GM18511 (cell line): ENCODE measurements around the gene TSPAN19.
"Not testable (repeated sequence)": the region's sequence is repeated elsewhere in the genome, so short reads cannot be mapped to it uniquely, and the experiment has no call there.

Experiments
- ATAC-seq: cut with Tn5 transposase; IDR thresholded peaks from one replicate; pipeline ENCODE4 v1.9.1; 2021; ENCODE audit warnings: mild to moderate bottlenecking, moderate library complexity; ENCODE audit not compliant: unreplicated experiment

TSPAN19 gene

DNA sequence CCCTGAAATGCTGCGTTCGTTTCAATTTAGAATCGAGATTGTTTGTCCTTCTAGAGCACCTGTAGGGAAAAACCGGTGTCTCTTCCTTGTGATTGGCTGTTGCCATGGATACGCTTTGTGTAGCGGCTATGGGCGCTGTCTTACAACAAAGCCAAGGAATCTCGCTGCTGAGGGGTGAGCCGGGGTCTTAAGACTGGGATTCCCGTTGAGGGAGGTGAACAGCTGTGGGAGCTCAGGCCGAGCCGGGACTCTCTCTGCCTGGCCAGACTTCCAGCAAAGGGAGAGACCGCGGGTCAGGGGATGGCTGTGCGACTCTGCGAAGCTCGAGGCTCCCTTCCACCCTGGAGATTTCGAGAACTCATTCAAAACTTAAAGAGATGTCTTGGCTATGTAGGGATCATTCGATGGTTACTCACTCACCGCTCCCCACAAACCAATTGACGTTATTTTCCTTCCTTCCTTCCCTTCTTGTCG, at the start of gene TSPAN19, which contains the start of gene LRRIQ1:
TSS of gene TSPAN19 (minus strand) at position 44 of the 474 bp plus-strand sequence. CDS start 6,331 bp downstream, outside the sequence.
TSS of gene LRRIQ1 (plus strand) at position 118 of the 474 bp plus-strand sequence. CDS start 1,826 bp downstream, outside the sequence.
- ATAC-seq, result peak; percentile 97

DNA sequence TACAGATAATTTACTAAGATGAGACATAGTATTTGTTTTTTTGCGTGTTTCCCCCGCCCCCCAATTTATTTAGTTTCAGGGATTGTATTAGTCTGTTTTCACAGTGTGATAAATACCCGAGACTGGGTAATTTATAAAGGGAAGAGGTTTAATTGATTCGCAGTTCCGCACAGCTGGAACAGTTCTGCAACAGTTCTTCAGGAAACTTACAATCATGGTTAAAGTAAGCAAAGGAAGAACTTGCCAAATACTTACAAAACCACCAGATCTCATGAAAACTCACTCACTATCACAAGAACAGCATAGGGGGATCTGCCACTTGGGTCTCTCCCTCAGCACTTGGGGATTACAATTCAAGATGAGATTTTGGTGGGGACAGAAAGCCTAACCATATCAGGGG, 49.0 kb upstream of the TSPAN19 start:
- ATAC-seq, result no peak

DNA sequence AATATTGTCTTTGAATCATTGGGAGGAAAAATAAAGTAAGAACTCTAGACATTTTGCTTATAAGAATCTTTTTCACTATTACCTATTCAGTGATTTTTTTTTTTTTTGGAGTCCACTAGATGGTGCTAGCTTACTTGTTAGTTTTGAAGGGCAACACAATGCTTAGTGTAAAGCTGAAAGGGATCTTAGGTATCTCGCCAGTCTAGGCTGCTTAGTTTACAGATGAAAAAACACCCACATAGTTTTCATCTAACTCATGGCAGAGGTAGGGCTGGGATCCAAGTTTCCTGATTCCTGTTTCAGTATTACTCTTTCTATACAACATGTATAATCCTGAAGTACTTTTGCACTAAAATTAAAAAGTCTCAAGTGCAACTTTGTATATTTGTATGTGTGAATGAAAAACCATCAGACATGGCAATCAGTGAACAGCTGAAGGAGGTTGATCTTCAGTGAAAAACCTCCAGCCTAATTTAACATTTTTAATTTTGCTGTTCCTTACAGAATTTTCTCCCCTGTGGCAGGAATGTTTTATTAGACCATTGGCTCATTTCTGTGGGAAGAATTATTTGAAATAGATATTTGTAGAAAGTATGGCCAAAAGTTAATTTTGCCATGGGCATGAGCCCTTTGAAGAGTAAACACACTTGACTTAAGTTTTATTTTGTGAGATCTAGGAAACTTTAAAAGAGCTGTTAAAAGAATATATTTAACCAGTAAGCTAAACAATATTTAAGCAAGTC, 40.8 kb upstream of the TSPAN19 start:
- peak; percentile 79 for ATAC-seq

DNA sequence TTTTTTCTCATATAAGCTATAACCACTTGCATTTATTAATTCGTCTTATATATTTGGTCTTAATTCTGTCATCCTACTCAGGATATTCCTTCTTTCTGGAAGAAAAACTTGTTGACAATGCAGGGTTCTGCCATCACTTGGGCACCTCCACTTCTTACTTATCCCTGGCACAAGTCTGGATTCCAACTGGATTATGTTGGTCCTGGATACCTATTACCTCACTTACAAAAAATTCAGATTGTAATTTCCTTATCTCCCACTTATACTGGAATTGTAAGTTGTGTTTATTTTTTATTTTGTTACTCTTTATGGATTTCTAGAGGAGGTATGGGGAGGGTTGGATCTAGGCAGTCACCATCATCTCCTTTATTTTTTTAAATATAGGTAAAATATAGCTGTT, 36.7 kb upstream of the TSPAN19 start:
- no peak for ATAC-seq

DNA sequence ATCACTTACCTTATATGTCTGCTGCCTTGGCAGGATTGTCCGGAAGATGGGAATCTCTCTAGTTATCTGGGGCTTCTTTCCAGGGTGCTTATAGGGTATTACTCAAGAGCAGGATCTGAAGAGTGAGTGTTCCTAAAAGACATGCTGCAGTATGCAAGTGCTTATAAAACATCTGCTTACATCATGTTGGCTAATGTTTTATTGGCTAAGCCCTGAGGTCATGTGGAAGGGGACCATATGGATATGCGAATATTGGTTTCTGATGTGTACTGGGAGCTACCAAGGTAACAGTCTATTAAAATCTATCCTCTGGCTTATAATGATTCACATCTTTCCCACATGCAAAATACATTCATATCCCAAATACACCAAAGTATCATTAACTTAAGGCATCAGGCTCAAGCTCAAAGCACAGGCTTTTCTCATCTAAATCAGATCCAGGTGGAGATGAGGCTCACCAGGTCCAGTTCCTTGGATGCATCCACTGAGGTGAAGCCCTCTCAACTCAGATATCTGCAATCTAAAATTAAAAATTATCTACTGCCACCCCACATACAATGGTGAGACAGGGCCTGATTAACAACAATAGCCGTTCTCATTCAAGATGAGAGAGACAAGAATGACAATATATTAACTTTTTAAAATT, 29.9 kb upstream of the TSPAN19 start:
- no peak for ATAC-seq

DNA sequence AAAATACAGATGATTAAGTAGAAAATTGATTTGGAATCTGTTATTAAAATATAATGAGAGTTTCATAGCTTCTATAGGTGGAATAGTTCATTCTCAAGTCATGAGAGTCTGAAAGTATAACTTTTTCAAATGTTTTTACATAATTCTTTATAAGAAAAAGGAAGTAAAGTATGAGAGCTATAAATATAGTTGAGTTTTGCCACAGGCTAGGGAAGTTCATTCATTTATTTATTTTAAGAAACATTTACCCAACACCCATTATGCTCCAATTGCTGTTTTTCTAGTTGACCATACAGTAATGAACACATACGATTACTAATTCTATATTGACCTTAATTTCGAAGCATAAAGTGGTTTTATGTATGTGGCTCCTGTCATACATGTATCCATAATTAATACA, 24.8 kb upstream of the TSPAN19 start:
- no peak for ATAC-seq

DNA sequence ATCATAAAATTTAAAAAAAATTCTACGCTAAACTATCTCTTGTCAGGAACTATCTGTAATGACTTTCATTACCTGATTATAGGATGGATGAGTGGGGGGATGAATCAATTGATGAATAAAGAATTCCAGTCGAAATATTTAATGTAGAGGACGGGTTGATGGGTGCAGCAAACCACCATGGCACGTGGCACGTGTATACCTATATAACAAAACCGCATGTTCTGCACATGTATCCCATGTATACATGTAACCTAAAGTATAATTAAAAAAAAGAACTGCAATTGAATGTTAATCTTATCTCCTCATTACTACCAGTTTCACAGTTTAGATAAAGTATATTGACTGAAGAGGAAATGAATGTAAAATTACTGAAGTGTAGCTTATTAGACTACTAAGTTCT, 23.5 kb upstream of the TSPAN19 start:
- no peak for ATAC-seq

DNA sequence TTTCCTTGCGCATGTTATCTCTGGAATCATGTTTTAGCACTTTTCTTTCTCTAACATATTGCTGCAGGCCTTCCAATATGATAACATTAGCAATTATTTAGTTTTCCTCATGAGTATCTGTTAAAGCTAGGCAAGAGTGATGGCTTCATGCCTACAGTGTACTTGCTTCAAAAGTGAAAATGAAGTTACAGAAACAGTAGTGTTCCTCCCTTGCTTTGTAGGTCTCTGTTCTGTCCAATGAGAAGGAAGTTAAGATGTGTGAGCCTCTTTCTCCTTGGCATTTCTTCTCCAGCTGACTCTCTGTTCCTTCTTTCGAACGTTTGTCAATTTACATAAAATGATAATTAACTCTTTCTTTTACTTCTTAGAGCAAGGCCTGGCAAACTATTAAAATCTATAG, 22.3 kb upstream of the TSPAN19 start:
- no peak for ATAC-seq

DNA sequence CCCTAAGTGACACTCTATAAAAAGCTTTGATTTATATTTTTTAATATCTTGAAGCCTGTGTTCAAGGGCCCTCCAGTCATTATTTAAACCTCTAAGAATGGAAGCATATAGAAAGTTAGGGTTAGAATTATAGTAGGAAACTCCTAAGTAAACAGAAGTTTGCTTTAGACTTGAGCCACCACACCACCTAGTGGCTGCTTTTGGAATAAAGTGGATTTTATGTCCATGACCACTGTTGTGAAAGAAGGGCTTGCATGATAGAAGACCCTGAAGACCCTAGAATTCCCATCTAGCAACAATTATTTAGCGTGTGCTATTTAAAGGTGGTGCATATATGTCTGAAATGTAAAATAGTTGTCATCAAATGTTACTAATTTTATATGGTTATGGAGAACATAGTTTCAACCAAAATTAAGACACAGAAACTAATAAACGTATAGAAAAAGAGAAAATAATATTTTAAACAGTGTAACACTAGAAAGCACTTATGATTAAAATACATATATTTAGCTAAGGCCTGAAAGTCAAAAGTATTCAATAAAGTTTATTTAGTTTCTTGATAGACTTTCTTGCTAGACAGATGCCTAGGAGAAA, 21.4 kb upstream of the TSPAN19 start:
- peak; percentile 87 for ATAC-seq

DNA sequence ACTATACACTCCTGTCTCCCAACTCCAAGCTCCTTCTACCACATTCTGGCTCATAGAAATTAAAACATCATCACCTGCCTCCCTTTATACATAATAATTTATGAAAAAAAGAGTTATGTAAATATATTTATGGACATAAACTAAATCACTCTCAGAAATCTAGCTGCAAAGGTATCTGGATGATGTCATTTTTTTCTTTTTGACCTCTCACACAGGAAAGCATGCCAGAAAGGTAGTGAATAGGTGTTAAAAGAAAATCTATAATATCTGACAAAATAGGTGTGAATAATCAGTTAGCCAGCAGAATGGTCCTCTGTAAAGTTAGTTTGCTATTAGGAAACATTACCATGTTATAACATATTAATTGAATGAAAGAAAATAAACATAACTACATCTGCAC, 7.8 kb upstream of the TSPAN19 start:
- ATAC-seq, result no peak

DNA sequence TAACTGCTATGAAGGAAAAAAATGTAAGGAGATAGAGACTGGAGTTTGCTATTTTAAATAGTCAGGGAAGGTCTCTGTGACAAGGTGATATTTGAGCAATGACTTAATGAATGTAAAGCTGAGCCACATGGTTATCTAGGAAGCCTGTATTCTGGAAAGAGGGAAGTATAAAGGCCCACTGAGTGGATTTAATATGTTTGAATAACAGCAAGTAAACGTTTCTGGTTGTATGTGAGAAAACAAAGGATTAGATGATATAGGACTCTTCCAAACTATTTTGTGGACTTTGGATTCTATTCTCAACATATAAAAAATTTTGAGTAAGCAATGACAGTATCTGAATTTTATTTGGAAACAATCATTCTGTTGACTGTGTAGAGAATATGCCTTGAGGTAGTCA, 5.3 kb upstream of the TSPAN19 start:
- ATAC-seq, result no peak

DNA sequence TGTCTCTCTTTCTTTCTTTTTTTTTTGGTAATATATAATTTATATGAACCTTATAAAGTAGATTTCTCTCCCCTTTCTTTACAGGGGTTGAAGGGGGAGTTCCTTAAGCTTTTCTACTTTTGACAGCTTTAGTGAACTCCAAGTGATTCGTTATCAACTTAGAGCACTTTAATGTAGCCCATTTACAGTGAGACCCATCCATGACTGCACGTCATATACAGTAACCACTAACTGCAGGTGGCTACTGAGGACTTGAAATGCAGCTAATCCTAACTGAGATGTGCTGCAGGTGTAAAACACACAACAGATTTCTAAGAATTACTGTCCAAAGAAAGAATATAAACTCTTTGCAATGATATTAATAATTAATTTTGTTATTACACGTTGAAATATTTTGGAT, 656 bp upstream of the TSPAN19 start:
- peak; percentile 25 for ATAC-seq

DNA sequence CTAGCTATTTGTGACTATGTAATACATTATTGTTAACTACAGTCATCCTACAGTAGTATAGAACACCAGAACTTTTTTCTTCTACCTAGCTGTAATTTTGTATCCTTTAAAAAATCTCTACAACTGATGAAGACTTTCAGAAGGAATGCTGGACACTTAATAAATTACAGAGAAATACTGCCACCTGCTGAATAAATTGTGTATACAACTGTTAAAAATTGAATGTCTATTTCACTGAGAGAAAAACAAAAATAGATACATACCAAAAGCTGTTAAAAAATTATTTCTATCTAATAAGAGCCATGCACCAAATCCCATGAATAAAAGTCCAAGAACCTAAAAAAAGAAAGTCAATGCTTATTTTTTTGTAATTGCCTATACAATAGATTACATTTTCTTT, 6.6 kb downstream of the TSPAN19 start:
- no peak for ATAC-seq

DNA sequence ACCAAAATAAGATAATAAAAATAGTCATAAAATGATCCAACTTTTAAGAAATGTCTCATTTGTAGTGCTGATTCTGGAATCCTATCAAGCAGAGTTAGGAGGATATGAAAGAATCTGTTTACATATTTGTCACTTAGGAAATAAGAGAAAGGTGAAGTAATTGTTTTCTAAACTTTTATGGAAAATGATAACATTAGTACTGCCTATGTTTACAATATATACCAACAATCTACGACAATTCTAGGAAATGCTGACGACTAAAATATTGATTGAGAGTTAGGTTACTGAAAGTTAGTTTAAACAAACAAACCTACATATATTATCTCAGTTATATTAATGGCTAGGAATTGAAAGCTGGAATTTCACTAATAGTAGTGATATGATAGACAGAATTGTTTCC, 18.0 kb downstream of the TSPAN19 start:
- no peak for ATAC-seq

DNA sequence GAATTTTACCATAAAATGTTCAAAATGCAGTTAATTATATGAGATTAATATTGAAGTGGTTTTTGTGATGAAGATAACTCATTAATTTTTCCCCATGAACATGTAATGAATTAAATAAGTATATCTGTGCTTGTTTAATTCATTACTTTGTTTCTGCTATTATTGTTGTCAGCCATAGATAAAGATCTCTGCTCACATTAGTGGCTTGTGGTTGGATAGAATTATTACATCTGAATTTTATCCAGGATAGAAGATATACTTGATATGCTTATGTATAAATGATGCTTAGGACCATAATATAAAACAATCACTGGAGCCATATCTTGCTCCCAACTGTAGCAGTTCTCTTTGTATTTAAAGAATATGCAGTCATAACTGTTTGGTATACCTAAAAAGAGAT, 18.5 kb downstream of the TSPAN19 start:
- ATAC-seq, result no peak

DNA sequence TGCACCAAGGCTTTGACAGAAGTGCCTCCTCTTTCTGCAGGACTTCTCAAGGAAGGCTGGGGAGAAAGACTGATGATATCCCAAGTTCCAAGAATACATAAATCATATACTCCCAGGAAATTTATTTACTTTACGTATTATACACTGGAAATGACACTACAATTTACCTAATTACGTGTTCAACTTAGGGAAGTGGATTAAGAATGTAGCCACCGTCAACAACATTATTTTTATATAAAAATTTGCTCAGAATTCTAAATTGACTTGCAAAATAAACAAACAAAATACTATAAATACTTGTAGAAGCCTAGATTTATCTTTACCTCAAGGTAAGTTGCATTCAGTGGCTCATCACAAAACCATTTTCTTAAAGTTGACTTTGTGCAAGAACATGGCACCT, 18.9 kb downstream of the TSPAN19 start:
- ATAC-seq, result no peak

DNA sequence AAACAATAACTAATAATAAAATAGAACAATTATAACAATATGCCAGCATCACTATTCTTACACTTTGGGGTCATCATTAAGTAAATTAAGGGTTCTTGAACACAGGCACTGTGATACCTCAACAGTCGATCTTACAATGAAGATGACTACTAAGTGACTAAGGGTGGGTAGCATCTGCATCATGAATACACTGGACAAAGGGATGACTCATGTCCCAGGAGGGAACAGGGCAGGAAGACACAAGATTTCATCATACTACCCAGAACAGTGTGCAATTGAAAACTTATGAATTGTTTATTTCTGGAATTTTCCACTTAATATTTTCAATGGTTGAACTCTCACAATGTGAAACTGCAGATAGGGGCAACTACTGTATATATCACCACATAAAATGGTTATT, 19.7 kb downstream of the TSPAN19 start:
- no peak for ATAC-seq

DNA sequence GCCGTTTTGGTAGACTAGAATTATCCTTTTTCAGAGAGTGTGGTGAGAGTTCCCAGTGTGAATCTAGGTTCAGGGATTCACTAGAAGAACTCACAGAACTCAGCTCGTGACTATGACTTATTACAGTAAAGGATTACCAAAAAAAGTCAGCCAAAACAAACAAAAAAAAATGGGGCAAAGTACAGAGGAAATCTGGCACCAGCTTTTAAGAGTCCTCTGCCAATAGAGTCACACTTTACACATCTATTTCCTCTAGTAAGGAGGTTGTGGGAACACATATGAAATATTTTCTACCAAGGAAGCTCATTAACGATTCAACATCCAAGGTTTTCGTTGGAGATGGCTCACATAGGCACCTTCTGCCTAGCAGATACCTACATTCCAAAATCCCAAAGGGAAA, 28.2 kb downstream of the TSPAN19 start:
- no peak for ATAC-seq

DNA sequence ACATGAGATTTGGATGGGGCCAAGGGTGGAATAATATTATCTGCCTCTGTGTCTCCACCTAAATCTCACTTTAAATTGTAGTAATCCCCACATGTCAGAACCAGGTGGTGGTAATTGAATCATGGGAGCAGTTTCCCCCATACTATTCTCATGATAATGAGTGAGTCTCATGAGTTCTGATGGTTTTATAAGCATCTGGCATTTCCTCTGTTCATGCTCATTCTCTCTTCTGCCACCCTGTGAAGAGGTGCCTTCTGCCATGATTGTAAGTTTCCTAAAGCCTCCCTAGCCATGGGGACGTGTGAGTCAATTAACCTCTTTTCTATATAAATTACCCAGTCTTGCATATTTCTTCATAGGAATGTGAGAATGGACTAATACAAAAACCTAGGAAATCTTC, 29.9 kb downstream of the TSPAN19 start:
- ATAC-seq, result no peak

DNA sequence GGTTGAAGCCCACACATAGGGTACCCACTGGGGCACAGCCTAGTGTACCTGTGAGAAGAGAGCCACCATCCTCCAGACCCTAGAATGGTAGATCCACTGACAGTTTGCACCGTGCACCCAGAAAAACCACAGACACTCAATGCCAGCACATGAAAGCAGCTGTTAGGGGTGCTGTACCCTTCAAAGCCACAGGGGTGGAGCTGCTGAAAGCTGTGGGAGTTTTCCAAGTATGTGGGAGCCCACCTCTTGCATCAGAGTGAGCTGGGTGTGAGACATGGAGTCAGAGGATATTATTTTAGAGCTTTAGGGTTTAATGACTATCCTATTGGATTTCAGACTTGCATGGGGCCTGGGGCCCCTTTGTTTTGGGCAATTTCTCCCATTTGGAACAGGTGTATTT, 30.5 kb downstream of the TSPAN19 start:
- no peak for ATAC-seq

DNA sequence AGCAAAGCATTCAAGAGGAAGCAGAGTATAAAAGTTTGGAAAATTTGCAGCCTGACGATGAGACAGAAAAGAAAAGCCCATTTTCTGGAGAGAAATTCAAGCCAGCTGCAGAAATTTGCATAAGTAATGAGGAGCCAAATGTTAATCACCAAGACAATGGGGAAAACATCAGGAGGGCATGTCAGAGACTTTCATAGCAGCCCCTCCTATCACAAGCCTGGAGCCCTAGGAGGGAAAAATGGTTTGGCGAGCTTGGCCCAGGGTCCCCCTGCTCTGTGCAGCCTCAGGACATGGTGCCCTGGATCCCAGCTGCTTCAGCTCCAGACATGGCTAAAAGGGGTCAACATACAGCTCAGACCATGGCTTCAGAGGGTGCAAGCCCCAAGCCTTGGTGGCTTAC, 31.0 kb downstream of the TSPAN19 start:
- not testable (repeated sequence) for ATAC-seq

DNA sequence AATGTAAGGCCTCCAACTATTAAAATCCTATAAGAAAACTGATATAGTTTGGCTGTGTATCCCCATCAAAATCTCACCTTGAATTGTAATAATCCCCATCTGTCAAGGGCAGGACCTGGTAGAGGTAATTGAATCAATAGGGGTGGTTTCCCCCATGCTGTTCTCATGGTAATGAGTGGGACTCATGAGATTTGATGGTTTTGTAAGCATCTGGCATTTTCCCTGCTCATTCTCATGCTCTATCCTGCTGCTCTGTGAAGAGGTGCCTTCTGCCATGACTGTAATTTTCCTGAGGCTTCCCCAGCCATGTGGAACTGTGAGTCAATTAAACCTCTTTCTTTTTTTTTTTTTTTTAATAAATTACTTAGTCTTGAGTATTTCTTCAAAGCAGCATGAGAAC, 31.9 kb downstream of the TSPAN19 start:
- ATAC-seq, result no peak
